Mesodermal cell (in vitro differentiated cells): Measurements from ENCODE around the gene ZDHHC11.
"Not testable (repeated sequence)": the region's sequence is repeated elsewhere in the genome, so short reads cannot be mapped to it uniquely, and the experiment has no call there.

Experiments
- H3K27ac ChIP-seq: 2 replicates; pipeline ENCODE4 v1.7.0; 2013; ENCODE audit warnings: mild to moderate bottlenecking, low read depth, low read length, moderate library complexity; ENCODE audit not compliant: severe bottlenecking
- H3K36me3 ChIP-seq: 2 replicates; pipeline ENCODE4 v1.7.1; 2013; ENCODE audit warnings: mild to moderate bottlenecking, low read length, moderate library complexity; ENCODE audit not compliant: control insufficient read depth, insufficient read depth
- H3K4me1 ChIP-seq: one replicate; pipeline ENCODE4 v1.7.1; 2013; ENCODE audit warnings: mild to moderate bottlenecking, low read length; ENCODE audit not compliant: insufficient read depth, control insufficient read depth, poor library complexity, severe bottlenecking
- H3K4me3 ChIP-seq: 2 replicates; pipeline ENCODE4 v1.7.0; 2013; ENCODE audit warnings: low read length, control low read depth, mild to moderate bottlenecking; ENCODE audit not compliant: insufficient read depth, poor library complexity, severe bottlenecking; ENCODE audit errors: extremely low read depth
- H3K9me3 ChIP-seq: 2 replicates; pipeline ENCODE4 v1.7.1; 2013; ENCODE audit warnings: mild to moderate bottlenecking, low read length, moderate library complexity; ENCODE audit not compliant: control insufficient read depth
- WGBS, 2 experiments: methylation state at CpG; one replicate each; pipeline ENCODE4 v1.1.5; 2013; ENCODE audit warnings: missing lambda C conversion rate in 2 of 2; ENCODE audit not compliant: insufficient coverage in 2 of 2; 5-methylcytosine and 5-hydroxymethylcytosine counted together

Gene ZDHHC11

DNA sequence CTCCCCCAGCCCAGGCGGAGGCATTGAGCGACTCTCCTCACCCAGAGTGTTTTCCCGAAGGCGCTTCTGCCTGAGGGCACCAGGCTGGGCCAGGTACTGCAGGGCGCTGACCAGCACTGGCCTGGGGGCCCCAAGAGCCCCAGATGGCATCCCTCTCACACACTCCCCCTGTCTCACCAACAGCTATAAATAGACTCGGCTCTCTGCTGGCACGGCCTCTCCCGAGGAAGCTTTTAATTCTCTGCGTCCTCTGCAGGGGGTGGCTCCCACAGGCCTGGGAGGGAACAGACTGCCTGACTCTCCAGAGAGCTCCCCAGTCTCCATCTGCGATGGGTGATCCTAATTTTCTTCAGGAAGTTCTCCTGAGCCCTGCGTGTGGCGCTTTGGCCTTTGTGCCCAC lies 68.4 kb downstream of the ZDHHC11 start:
- H3K4me1 ChIP-seq, H3K4me3 ChIP-seq, H3K36me3 ChIP-seq, H3K27ac ChIP-seq, H3K9me3 ChIP-seq: not testable (repeated sequence)
- WGBS, 2 experiments: no CpG with 5 or more reads among the region's 12 CpGs

DNA sequence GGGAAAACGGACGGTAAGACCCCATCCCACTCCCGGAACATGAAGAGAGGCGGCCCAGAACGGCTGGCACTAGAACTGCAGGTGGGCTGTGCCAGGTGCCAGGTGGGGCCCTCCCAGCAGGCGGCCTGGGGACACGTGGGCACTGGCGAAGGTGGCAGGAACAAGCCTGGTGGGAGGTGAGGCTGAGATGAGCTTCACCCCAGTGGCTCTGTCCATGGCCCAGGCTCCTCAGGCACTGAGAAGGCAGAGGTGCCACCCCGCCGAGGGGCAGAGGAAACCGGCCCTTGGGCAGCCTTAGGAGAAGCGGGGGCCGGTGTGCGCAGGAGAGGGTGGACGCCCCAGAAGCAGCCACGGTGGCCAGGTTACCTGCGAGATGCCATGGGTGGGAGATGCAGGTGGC lies 70.2 kb downstream of the ZDHHC11 start:
- not testable (repeated sequence) for H3K9me3 ChIP-seq, H3K27ac ChIP-seq, H3K4me3 ChIP-seq, H3K36me3 ChIP-seq, H3K4me1 ChIP-seq
- 93 to 95% methylated on average over 11 to 13 of the region's 17 CpGs for WGBS, 2 experiments

DNA sequence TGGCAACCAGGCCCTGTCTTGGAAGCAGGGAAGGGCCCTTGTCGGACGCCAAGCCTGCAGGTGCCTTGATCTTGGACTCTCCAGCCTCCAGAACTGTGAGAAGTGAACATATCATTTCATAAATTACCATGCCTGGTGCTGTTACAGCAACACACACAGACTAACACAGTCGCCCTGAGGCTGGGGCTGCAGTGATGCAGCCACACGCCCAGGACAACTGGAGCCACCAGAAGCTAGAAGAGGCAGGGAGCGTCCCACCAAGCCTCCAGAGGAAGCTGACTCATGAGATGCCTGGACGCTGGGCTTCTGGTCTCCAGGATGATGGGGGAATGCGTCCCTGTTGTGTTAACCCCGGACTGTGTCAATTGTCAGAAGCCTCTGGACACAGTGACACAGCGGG lies 71.8 kb downstream of the ZDHHC11 start:
- not testable (repeated sequence) for H3K27ac ChIP-seq, H3K4me3 ChIP-seq, H3K9me3 ChIP-seq, H3K4me1 ChIP-seq, H3K36me3 ChIP-seq
- 84 to 92% methylated on average over 4 to 5 of the region's 9 CpGs for WGBS, 2 experiments

DNA sequence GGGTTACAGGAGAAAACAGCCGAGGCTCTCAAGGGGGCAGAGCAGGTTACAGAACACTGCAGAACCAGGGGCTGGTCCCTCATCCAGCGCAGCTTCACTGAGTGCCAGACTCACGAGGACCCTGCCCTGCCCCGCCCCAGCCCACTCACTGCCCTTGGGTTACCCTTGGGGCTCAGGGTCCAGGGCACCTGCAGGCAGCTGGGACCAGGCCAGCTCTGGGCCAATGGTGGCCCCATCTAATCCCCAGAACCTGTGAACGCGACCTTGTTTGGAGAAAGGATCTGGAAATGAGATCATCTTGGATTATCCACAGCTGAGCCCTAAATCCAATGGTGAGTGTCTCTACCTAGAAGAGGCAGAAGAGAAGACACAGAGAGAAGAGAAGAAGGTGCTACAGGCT lies 72.4 kb downstream of the ZDHHC11 start:
- H3K27ac ChIP-seq, H3K36me3 ChIP-seq, H3K9me3 ChIP-seq, H3K4me1 ChIP-seq, H3K4me3 ChIP-seq: not testable (repeated sequence)
- no CpG with 5 or more reads among the region's 6 CpGs for WGBS, 2 experiments

DNA sequence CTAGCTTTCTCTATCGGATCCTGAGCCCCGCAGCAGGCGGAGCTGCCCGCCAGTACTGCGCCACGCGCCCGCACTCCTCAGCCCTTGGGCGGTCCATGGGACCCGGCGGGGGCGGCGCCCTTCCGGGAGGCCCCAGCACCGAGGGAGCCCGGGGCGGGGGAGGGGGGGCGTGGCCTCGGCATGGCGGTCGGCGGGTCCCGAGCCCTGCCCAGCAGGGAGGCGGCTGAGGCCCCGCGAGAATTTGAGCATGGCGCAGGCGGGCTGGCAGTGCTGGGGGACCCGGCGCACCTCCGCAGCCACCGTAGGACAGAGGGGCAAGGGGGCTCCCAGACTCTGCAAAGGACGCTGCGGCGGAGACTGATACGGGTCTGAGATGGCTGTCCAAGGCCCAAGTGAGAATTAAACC lies 73.0 kb downstream of the ZDHHC11 start:
- H3K4me3 ChIP-seq: no peak overlapping the region
- H3K36me3 ChIP-seq: no peaks in the 10 kb centered on the region
- no peak overlapping the region for H3K27ac ChIP-seq
- WGBS, 2 experiments: 90 to 94% methylated on average over 33 to 36 of the region's 36 CpGs
- H3K9me3 ChIP-seq: no peaks in the 10 kb centered on the region
- H3K4me1 ChIP-seq: no peaks in the 10 kb centered on the region

DNA sequence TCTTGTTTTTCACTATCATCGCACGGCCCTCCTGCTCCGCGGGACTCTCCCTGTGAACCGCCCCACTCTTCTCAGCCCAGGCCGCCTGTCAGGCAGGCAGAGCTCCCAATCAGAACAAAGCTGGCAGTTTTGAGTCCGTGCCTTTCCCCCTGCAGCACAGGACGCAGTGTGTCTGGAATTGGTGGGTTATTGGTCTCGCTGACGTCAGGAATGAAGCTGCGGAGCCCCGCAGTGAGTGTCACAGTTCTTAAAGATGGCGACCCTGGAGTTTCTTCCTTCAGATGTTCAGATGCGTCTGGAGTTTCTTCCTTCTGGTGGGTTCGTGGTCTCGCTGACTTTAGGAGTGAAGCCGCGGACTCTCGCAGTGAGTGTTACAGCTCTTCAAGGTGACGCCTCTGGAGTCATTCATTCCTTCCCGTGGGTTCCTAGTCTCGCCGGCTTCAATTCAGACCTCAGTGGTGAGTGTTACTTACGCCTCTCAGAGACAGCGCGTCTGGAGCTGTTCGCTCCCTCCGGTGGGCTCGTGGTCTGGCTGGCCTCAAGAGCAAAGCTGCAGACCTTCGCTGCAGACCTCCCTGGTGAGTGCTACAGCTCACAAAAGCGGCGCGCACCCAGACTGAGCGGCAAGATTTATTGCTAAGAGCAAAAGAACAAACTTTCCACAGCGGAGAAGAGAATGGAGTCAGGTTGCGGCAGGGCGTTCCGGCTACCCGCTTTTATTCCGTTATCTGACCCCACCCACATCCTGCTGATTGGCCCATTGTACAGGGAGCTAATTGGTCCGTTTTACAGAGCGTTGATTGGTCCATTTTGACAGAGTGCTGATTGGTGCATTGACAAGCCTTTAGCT lies 73.7 kb downstream of the ZDHHC11 start:
- H3K9me3 ChIP-seq: no peaks in the 10 kb centered on the region
- 93 to 94% methylated on average over 40 to 42 of the region's 42 CpGs for WGBS, 2 experiments
- no peaks in the 10 kb centered on the region for H3K4me1 ChIP-seq
- no peak overlapping the region for H3K4me3 ChIP-seq
- H3K36me3 ChIP-seq: no peaks in the 10 kb centered on the region
- no peak overlapping the region for H3K27ac ChIP-seq

DNA sequence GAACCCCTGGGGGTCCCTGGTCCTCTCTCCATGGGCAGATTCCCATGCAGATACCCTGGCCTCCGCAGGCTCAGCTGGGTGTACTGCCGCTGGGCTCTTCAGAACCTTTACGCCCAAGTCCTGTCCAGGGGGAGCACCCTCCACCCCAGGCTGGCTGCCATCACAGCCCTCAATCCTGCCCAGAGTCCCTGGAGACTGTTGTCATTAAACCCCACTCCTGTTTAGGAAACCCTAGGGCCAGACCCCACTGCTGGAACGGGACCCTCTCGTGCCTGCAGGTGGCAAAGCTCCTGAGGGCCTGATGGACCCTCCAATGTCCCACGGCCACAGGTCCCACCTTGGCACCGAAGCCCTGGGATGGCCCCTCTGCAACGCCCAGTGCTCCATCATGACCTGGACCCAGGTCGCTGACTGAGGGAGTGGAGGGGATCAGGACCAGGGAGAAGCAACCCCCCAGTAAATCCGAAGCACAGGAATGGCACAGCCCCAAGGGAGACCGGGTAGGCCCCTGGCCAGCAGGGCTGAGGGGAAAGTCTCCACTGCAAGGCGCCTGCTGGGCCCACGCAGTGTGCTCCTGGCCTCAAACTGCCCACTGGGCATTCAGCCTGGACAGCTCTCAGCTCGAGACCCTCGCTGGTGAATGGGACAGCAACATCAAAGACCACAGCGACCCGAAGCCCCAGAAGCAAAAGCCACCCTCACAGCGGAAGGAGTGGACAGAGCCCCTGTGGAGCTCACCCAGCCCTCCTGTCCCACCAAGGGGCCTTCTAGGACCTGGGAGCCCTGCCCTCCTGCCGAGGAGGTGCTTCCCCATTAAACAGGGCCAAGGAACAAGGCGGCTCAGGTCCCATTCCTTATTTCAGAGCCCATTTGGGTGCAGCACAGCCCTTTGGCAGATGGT lies 74.6 kb downstream of the ZDHHC11 start:
- 84 to 90% methylated on average over 20 of the region's 20 CpGs for WGBS, 2 experiments
- no peak overlapping the region for H3K4me3 ChIP-seq
- no peaks in the 10 kb centered on the region for H3K9me3 ChIP-seq
- H3K4me1 ChIP-seq: no peaks in the 10 kb centered on the region
- no peak overlapping the region for H3K27ac ChIP-seq
- H3K36me3 ChIP-seq: no peaks in the 10 kb centered on the region

DNA sequence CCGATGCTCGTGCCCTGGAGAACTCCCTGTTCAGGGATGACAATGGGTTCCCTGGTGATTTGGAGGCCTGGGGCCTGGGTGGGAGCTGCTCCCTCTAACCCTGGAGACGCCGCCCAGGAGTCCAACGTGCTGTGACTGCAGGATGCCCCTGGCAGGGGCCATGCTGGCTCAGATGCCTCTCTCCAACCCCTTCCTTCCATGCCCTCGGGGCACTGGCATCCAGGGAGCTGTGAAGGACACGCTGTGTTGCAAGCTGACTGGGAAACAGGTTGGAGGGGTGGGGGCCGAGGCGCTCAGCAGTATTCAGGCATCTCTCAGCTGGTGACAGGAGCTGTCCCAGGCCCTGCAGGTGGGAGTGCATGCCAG lies 75.2 kb downstream of the ZDHHC11 start:
- H3K9me3 ChIP-seq, H3K4me1 ChIP-seq, H3K27ac ChIP-seq, H3K36me3 ChIP-seq, H3K4me3 ChIP-seq: not testable (repeated sequence)
- WGBS, 2 experiments: 84 to 100% methylated on average over 2 to 6 of the region's 9 CpGs

DNA sequence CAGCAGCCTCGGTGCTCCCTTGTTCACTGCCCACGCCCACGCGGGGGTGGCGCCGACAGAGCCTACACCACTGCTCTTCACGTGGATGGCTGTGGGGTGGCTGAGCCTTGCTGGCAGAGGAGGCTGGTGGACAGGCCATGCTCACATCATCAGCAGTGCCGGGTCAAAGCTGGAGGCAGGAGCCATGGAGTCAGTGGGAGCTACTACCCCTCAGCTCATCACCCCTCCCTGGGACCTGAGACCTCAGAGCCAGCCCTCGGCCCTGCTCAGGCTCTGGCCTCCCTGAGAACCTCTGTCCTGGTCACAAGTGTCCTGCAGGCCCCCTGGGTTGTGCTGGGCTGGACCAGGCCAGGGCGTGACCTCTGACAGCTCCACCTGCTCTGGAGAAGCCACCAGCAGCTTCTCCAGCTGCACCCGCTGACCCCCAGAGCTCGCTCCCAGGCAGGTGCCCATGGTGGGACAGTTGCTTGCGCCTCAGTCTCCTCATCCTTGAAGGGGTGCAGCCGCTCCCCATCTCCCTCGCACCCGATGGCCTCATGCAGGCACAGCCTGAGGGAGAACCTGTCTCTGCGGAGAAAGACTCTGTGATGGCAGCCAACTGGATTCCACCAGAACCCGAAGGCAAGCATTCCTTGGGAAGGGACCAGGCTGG lies 75.8 kb downstream of the ZDHHC11 start:
- WGBS, 2 experiments: 95 to 96% methylated on average over 9 to 16 of the region's 18 CpGs
- H3K4me3 ChIP-seq, H3K36me3 ChIP-seq, H3K9me3 ChIP-seq, H3K4me1 ChIP-seq, H3K27ac ChIP-seq: not testable (repeated sequence)

DNA sequence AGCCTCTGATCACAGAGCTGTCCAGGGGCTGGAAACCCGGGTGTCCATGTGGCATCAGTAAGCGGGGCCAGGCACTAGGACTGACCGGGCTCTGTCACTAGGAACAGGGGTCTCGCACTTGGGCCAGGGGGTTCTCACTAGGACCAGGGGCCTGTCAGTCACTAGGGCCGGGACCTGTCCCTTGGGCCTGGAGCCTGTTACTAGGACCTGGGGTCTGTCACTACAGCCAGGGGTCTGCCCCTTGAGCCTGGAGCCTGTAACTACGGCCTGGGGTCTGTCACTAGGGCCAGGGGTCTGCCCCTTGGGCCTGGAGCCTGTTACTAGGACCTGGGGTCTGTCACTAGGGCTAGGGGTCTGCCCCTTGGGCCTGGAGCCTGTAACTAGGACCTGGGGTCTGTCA lies 76.5 kb downstream of the ZDHHC11 start:
- H3K4me1 ChIP-seq, H3K36me3 ChIP-seq, H3K4me3 ChIP-seq, H3K9me3 ChIP-seq, H3K27ac ChIP-seq: not testable (repeated sequence)
- 71 to 82% methylated on average over 5 of the region's 6 CpGs for WGBS, 2 experiments
